Nephron (organoid): ENCODE measurements around the gene KRTAP12-2.

Experiments used
- H3K27ac Mint-ChIP-seq, 3 experiments: 2 replicates each; pipeline ENCODE4 v1.8.0; 2020; ENCODE audit warnings: mixed read lengths in 3 of 3, mild to moderate bottlenecking in 2 of 3, moderate library complexity in 1 of 3
- H3K27me3 Mint-ChIP-seq: 2 replicates; pipeline ENCODE4 v1.8.0; 2021; ENCODE audit warnings: low read depth, mild to moderate bottlenecking, moderate library complexity, mixed read lengths
- H3K36me3 Mint-ChIP-seq: 2 replicates; pipeline ENCODE4 v1.8.0; 2020; ENCODE audit warnings: low read depth, mixed read lengths
- H3K4me1 Mint-ChIP-seq: 2 replicates; pipeline ENCODE4 v1.8.0; 2020; ENCODE audit warnings: mixed read lengths
- H3K4me3 Mint-ChIP-seq, 3 experiments: 2 replicates each; pipeline ENCODE4 v1.8.0; 2020; ENCODE audit warnings: mild to moderate bottlenecking in 3 of 3, mixed read lengths in 3 of 3, moderate library complexity in 2 of 3
- H3K9me3 Mint-ChIP-seq: 2 replicates; pipeline ENCODE4 v1.8.0; 2020; ENCODE audit warnings: mixed read lengths
- CTCF ChIP-seq, 3 experiments: fragments of 200-600 bp; sonication (generic); IDR thresholded peaks; one replicate each; pipeline ENCODE4 v1.5.0; 2021; ENCODE audit warnings: antibody characterized with exemption in 3 of 3; ENCODE audit not compliant: unreplicated experiment in 3 of 3

The KRTAP12-2 gene

GRCh38 chr21:44658913-44659595 lies 7.7 kb downstream of the KRTAP12-2 start:
- peaks cover 38% of the 10 kb centered on the region for H3K9me3 Mint-ChIP-seq
- H3K4me3 Mint-ChIP-seq: no peak overlapping the region
- no peaks in the 10 kb centered on the region for H3K36me3 Mint-ChIP-seq
- peaks cover 4% of the 10 kb centered on the region for H3K27me3 Mint-ChIP-seq
- TF ChIP-seq CTCF (IDR thresholded peaks at IDR 0.05; ENCODE audit: unreplicated experiment in 3 of 3): no peak
- H3K4me1 Mint-ChIP-seq: no peaks in the 10 kb centered on the region
- no peak overlapping the region for H3K27ac Mint-ChIP-seq

GRCh38 chr21:44658541-44658910 lies 8.2 kb downstream of the KRTAP12-2 start:
- no peak for TF ChIP-seq CTCF (IDR thresholded peaks at IDR 0.05; ENCODE audit: unreplicated experiment in 3 of 3)
- no peak overlapping the region for H3K4me3 Mint-ChIP-seq

GRCh38 chr21:44657635-44658540 lies 8.8 kb downstream of the KRTAP12-2 start, which contains the start of gene KRTAP12-3:
Gene KRTAP12-3 (plus strand): TSS chr21:44657932. CDS start chr21:44657980, 48 bp downstream.
- Mint-ChIP-seq H3K27ac (no peak within 1 kb of the TSS), H3K9me3 (peaks cover 43% of the 10 kb centered on the region), H3K27me3 (peaks cover 6% of the 10 kb centered on the region), H3K36me3 (no peaks in the 10 kb centered on the region), H3K4me1 (no peaks in the 10 kb centered on the region), H3K4me3 (no peak within 1 kb of the TSS)
- TF ChIP-seq CTCF (IDR thresholded peaks at IDR 0.05; ENCODE audit: unreplicated experiment in 3 of 3): no peak

More at GRCh38 chr21:44658541-44658910, 8.2 kb downstream of the KRTAP12-2 start:
- Mint-ChIP-seq H3K4me1 (no peaks in the 10 kb centered on the region), H3K36me3 (no peaks in the 10 kb centered on the region), H3K9me3 (peaks cover 42% of the 10 kb centered on the region), H3K27me3 (peaks cover 4% of the 10 kb centered on the region), H3K27ac (no peak overlapping the region)

- Mint-ChIP-seq H3K4me3 (no peak overlapping the region), H3K36me3 (no peaks in the 10 kb centered on the region), H3K27ac (no peak overlapping the region), H3K4me1 (no peaks in the 10 kb centered on the region), H3K9me3 (peaks cover 41% of the 10 kb centered on the region), H3K27me3 (peaks cover 9% of the 10 kb centered on the region)
- no peak for TF ChIP-seq CTCF (IDR thresholded peaks at IDR 0.05; ENCODE audit: unreplicated experiment in 3 of 3)
These were observed 9.9 kb downstream of the KRTAP12-2 start for GRCh38 chr21:44656868-44657267.

GRCh38 chr21:44654576-44655175 lies 12.1 kb downstream of the KRTAP12-2 start, which contains the start of gene KRTAP12-4:
Gene KRTAP12-4 (minus strand): TSS chr21:44654659. CDS start chr21:44654614, 45 bp downstream.
- no peak for TF ChIP-seq CTCF (IDR thresholded peaks at IDR 0.05; ENCODE audit: unreplicated experiment in 3 of 3)
- no peaks in the 10 kb centered on the region for H3K36me3 Mint-ChIP-seq
- H3K4me1 Mint-ChIP-seq: no peaks in the 10 kb centered on the region
- no peak within 1 kb of the TSS for H3K27ac Mint-ChIP-seq
- H3K4me3 Mint-ChIP-seq: no peak within 1 kb of the TSS
- H3K27me3 Mint-ChIP-seq: peaks cover 14% of the 10 kb centered on the region
- peaks cover 34% of the 10 kb centered on the region for H3K9me3 Mint-ChIP-seq
